Stimulated activated CD8-positive, alpha-beta memory T cell treated with anti-CD3 and anti-CD28 coated beads, Interleukin-7, amount 100 ng/mL, for 1 hour (primary cell): ENCODE results near the gene TREM2.
"Not testable (repeated sequence)": the region's sequence is repeated elsewhere in the genome, so short reads cannot be mapped to it uniquely, and the experiment has no call there.

Experiments used
- DNase-seq, 2 donors: peaks; one replicate each; pipeline ENCODE4 v3.0.0-alpha.2; 2020; ENCODE audit warnings: low read depth in 2 of 2

TREM2 gene

DNA sequence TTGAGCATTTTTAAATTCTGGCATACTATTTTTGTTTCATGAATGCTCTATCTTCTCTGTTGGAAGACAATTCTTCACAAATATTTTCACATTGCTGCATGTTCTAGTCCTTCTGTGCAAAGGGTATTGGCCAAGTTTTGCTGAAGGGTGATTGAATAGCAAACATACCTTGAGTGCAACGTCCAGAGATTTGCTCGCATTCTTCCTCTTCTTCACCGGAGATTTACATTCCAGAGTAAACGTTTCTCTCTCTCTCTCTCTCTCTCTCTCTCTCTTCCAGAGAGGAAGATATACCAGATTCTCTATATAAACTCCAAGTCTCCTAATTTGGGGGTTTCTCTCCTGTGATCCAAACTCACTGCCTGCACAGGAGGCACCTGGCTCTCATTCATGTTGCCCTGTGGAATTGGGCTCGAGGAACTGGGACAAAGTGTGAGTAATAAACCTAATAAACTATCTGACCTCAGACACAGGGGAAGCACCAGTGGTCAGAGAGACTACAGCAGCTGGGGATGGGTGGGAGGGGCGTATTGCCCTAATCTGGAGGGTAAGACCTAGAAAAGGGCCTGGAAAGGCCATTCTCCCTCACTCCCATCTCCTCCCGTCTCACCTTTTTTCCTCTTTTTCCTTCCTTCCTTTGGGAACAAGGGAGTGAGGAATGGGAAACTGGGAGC, 7.6 kb downstream of the TREM2 start:
- no peak for DNase-seq

- DNase-seq: no peak
Measured at GRCh38 chr6:41153992-41154625, 8.8 kb downstream of the TREM2 start, which contains the start of gene TREML1. Gene TREML1, minus strand, starts transcription at chr6:41154347. Its CDS starts 59 bp downstream, at chr6:41154288.

GRCh38 chr6:41153451-41153850, 9.5 kb downstream of the TREM2 start:
- DNase-seq: no peak

DNA sequence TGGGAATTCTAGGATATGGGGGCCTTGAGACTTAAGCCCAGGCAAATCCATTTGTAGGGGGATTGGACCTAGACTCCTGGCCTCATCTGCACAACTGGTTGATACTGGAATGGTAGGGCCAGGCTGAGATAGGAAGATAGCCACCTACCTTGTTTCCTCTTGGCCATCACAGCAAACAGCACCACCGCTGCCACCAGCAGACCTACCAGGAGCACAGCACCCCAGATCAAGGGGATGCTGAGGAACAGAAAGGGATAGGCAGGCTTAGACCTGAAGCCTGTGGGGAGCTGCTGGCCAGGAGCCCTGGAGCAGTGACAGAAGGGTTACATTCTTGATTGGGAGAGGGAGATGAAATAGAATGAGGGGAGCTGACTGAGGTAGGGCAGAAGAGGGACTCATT, 12.2 kb downstream of the TREM2 start:
- no peak for DNase-seq

- no peak for DNase-seq
Measured at GRCh38 chr6:41147917-41148316, 15.0 kb downstream of the TREM2 start.

- no peak for DNase-seq
Measured at GRCh38 chr6:41136911-41137310, 26.0 kb downstream of the TREM2 start.

- no peak for DNase-seq
Measured at GRCh38 chr6:41135062-41135832, 27.7 kb downstream of the TREM2 start.

DNA sequence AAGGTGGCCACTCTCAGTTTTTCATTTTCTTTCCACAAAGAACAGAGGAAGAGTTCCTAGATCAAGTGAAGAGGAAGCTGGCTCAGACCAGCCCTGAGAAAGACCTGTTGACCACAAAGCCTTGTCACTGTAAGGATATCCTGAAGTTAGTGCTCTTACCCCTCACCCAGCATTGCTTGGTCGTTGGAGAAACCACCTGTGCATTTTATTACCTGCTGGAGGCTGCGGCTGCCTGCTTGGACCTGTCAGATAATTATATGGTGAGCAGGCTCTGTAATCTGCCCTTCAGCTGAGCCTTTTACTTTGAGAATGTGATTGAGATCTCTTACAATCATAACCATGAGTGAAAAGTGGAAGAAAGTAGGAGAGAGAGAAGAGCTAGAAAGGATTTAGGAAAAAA, 30.7 kb downstream of the TREM2 start:
- DNase-seq: no peak

- DNase-seq: no peak
Measured at GRCh38 chr6:41125282-41125681, 37.6 kb downstream of the TREM2 start.

DNA sequence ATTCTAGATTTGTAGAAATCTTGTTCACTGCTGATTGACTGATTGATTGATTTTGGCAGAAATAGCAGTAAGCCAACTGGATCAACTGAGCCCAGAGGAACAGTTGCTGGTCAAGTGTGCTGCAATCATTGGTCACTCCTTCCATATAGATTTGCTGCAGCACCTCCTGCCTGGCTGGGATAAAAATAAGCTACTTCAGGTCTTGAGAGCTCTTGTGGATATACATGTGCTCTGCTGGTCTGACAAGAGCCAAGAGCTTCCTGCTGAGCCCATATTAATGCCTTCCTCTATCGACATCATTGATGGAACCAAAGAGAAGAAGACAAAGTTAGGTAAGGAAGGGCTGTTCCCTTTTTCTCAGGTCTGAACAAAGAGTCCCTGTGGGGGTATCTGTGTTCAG, 40.0 kb downstream of the TREM2 start:
- no peak for DNase-seq

DNA sequence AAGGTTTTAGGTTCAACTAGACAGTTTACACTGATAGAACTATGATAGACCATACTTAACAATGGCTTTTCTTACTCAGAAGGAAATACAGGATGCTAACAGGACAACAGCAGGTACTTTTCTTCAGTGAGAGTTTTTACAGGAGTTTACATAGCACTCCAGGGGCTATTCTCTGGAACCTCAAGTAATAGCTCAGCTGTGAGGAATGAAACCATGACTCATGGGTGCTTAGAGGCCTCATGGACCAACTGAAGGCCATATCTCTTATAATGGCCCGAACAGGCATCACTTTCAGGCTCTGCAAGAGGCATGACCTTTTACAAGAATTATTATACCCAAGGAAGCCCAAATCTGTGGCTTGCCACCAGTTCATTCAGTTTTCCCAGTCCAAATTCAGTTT, 40.5 kb downstream of the TREM2 start:
- DNase-seq: no peak

DNA sequence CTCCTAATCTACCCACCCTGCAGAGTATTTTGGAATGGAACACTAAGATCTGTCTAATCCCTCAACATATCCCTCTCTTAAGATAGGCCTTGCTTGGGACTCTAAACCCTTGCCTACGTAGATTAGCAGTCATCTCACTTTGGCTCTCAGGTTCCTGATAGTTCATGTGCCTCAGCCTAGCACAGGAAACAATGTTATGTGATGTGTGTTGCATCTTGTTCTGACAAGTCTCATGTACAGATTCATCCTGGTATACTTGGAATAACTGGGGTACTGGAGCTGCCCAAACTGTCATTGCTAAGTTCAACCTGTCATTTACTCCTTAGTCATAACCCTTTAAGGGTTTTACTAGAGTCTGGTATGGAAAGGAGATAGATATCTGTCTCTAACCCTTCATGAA, 42.9 kb downstream of the TREM2 start:
- no peak for DNase-seq

GRCh38 chr6:41119508-41119907, 43.4 kb downstream of the TREM2 start:
- DNase-seq: no peak

DNA sequence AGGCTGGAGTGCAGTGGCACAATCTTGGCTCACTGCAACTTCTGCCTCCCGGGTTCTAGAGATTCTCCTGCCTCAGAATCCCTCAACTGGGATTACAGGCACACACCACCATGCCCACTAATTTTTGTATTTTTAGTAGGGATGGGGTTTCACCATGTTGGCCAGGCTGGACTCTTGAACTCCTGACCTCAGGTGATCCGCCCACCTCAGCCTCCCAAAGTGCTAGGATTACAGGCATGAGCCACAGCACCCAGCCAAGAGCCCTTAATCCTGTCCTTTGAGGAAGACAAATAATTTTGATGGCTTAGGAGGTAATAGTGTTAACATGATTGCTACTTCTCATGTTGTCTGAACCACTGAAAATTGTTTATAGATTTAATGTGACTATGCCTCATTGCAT, 47.9 kb downstream of the TREM2 start:
- DNase-seq: not testable (repeated sequence)

- no peak for DNase-seq
Measured at GRCh38 chr6:41111017-41111416, 51.9 kb downstream of the TREM2 start.
